Central memory CD8-positive, alpha-beta T cell (primary cell): ENCODE results near the gene SRRM1.
"Not testable (repeated sequence)": the region's sequence is repeated elsewhere in the genome, so short reads cannot be mapped to it uniquely, and the experiment has no call there.

Source experiments
- ATAC-seq: fragments of 150-1000 bp; cut with Tn5 transposase; replicated peaks from 2 replicates; pipeline ENCODE4 v1.10.0; 2022; ENCODE audit warnings: mild to moderate bottlenecking, moderate FRiP score, moderate number of reproducible peaks; ENCODE audit not compliant: poor library complexity, severe bottlenecking; ENCODE audit errors: extremely low read depth
- DNase-seq, 2 donors: peaks; one replicate each; pipeline ENCODE4 v3.0.0; 2021; ENCODE audit warnings: low spot score in 2 of 2
- H3K27ac Mint-ChIP-seq: one replicate; pipeline ENCODE4 v1.8.0; 2022; ENCODE audit warnings: low read depth, mild to moderate bottlenecking, moderate library complexity, mixed read lengths
- H3K27me3 Mint-ChIP-seq: one replicate; pipeline ENCODE4 v1.8.0; 2022; ENCODE audit warnings: mixed read lengths
- H3K36me3 Mint-ChIP-seq: one replicate; pipeline ENCODE4 v1.8.0; 2022; ENCODE audit warnings: mild to moderate bottlenecking, moderate library complexity, mixed read lengths; ENCODE audit not compliant: insufficient read depth
- H3K4me1 Mint-ChIP-seq: one replicate; pipeline ENCODE4 v1.8.0; 2022; ENCODE audit warnings: mixed read lengths
- H3K4me3 Mint-ChIP-seq: one replicate; pipeline ENCODE4 v1.8.0; 2022; ENCODE audit warnings: mild to moderate bottlenecking, moderate library complexity, mixed read lengths
- H3K9me3 Mint-ChIP-seq: one replicate; pipeline ENCODE4 v1.8.0; 2022; ENCODE audit warnings: mixed read lengths

SRRM1 gene

DNA sequence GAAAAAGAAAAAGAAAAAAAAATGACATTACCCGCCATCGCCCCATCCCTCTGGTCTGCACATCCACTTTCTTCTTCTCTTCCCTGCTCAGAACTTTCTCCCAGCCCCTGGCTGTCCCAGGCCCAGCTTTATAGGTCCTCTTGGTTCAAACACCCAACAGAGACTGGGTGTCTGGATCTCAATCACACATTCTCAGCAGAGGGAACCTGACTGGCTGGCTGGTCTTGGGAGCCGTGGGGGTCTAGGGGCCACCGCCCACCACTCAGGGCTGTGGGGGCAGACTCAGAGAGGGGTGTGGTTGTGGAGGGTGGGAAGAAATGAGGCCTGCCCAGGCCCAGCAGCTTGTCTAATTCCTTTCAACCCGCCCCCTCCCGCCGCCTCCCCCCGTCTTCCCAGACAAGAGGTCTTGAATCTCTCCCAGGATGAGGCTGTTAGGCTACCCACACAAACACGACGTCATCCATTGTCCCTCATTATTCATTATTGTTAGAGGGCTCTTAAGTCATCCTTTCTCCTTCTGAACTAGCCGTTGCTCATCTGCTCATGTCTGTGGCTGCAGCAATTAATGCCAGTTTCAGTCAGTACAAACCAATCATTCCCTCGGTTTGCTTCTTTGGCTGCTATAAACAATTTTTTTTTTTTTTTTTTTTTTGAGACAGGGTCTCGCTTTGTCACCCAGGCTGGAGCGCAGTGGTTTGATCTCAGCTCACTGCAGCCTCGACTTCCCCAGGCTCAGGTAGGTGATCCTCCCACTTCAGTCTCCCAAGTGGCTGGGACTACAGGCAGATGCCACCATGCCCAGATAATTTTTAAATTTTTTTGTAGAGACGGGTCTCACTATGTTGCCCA is 61.5 kb downstream of the SRRM1 start:
- ATAC-seq (no peak), DNase-seq (no peak)
- Mint-ChIP-seq H3K4me1 (peaks cover 7% of the 10 kb centered on the region), H3K4me3 (no peak overlapping the region), H3K27ac (no peak overlapping the region), H3K27me3 (no peaks in the 10 kb centered on the region), H3K36me3 (no peaks in the 10 kb centered on the region), H3K9me3 (no peaks in the 10 kb centered on the region)

DNA sequence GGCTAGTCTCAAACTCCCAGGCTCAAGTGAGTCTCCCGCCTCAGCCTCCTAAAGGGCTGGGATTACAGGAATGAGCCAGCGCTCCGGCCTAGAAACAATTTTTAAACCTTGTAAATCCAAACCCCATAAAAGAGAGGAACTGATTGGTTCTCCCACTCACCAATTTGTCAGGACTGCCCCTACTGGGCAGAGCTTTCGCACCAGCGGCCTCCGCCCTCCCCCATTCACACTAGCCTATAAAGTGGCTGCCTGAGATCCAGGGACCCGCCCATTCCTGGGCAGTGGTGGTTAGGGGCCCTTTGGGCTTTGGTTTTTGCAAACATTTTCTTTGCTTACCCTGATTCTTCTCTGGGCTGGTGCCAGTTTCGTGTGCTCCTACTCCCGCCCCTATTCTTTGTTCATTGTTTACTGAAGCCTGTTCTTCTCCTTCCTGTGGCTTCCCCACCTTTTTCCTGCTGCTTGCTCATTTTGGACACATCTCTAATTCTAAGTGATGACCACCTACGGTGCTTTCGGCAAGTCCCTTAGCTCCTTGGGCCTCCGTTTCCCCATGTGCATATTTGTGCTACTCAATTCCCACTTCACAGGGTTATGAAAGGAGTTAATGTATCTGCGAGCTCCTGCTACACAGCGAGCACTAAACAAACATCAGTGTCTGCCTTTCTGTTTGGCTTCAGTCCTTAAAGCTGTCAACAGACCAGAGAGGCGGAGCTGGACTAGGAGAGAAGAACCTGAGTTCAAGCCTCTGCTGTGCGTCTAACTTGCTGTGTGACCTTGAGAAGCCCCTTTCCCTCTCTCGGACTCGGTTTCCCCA is 62.4 kb downstream of the SRRM1 start:
- Mint-ChIP-seq H3K4me3 (no peak overlapping the region), H3K4me1 (peaks cover 14% of the 10 kb centered on the region), H3K27ac (peak overlapping the region; percentile 47), H3K9me3 (no peaks in the 10 kb centered on the region), H3K27me3 (no peaks in the 10 kb centered on the region), H3K36me3 (no peaks in the 10 kb centered on the region)
- DNase-seq (no peak), ATAC-seq (no peak)

DNA sequence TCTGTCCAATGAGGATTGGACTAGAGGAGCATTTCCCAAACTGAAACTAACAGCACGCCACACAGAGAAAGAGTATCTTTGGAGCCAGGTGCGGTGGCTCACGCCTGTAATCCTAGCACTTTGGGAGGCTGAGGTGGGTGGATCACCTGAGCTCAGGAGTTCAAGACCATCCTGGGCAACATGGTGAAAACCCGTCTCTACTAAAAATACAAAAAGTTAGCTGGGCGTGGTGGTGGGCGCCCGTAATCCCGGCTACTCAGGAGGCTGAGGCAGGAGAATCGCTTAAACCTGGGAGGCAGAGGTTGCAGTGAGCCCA is 62.9 kb downstream of the SRRM1 start:
- H3K4me3 Mint-ChIP-seq, DNase-seq, H3K36me3 Mint-ChIP-seq, ATAC-seq, H3K27me3 Mint-ChIP-seq, H3K9me3 Mint-ChIP-seq: not testable (repeated sequence)
- Mint-ChIP-seq H3K4me1 (peaks cover 14% of the 10 kb centered on the region), H3K27ac (peak overlapping the region; percentile 47)

DNA sequence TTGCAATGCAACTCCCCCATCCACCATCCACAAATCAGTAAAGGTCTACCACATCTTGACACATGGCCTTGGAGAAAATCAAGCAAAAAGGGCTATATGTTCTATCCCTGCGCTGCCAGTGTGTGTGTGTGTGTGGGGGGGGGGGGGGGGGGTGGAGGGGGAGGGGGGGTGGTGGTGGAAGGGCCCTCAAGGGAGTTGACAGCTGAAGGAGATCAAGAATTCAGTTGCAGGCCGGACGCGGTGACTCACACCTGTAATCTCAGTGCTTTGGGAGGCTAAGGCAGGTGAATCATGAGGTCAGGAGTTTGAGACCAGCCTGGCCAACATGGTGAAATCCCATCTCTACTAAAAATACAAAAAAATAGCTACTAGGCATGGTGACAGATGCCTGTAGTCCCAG is 64.6 kb downstream of the SRRM1 start:
- DNase-seq (no peak), ATAC-seq (no peak)
- Mint-ChIP-seq H3K27ac (no peak overlapping the region), H3K4me3 (no peak overlapping the region), H3K36me3 (no peaks in the 10 kb centered on the region), H3K4me1 (peaks cover 14% of the 10 kb centered on the region), H3K27me3 (no peaks in the 10 kb centered on the region), H3K9me3 (no peaks in the 10 kb centered on the region)

DNA sequence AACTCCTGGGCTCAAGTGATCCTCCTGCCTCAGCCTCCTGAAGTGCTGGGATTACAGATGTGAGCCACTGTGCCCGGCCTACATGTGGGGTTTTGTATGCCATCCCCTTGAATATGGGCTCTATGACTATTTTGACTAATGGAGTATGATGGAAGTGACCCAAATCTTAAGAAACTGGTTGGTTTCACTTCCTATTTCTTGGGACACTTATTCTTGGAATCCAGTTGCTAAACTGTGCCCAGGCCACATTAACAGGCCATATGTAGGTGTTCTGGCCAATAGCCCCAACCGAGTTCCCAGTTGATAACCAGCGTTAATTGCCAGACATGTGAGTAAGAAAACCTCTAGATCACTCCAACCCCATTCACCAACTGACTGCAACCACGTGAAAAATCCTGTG is 65.8 kb downstream of the SRRM1 start:
- H3K36me3 Mint-ChIP-seq = no peaks in the 10 kb centered on the region
- H3K9me3 Mint-ChIP-seq = no peaks in the 10 kb centered on the region
- no peaks in the 10 kb centered on the region for H3K27me3 Mint-ChIP-seq
- no peak overlapping the region for H3K4me3 Mint-ChIP-seq
- H3K27ac Mint-ChIP-seq = no peak overlapping the region
- peaks cover 14% of the 10 kb centered on the region for H3K4me1 Mint-ChIP-seq
- ATAC-seq (no peak), DNase-seq (no peak)

DNA sequence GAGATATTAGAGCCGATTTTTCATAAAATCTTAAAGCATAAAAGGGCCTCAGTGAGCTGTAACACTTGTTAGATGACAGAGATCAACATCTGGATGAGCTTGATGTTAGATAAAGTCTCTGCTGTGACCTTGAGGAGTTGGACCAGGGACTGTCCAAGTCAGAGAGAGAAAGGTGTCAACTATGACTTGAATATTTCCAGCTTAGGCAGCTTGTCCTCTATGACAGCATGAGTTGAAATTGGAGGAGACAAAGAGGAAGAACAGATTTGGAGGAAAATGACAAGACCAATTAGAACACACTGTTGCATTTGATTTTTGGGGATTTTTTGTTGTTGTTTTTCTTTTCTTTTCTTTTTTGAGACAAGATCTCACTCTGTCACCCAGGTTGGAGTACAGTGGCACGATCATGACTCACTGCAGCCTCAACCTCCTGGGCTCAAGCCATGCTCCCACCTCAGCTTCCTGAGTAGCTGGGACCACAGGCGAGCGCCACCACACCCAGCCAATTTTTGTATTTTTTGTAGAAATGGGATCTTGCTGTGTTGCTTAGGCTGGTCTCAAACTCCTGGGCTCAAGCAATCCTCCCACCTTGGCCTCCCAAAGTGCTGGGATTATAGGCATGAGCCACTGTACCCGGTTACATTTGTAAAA is 66.8 kb downstream of the SRRM1 start:
- Mint-ChIP-seq H3K4me1 (peaks cover 14% of the 10 kb centered on the region), H3K27me3 (no peaks in the 10 kb centered on the region), H3K4me3 (no peak overlapping the region), H3K27ac (no peak overlapping the region), H3K9me3 (no peaks in the 10 kb centered on the region), H3K36me3 (no peaks in the 10 kb centered on the region)
- no peak for DNase-seq
- ATAC-seq = no peak

DNA sequence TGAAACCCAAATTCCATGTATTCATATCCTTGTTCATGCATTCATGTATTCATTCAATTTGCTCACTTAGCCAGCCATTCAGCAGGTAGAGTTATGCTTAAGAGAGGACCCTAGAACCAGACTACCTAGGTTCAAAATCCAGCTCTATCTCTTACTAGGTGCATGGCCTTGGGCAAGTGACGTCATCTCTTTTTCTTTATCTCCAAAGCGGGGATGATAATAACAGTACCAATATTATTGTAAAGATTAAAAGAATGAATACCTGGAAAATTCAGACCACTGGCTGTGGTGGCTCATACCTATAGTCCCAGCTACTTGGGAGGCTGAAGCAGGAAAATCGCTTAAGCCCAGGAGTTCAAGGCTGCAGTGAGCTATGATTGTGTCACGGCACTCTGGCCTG is 68.2 kb downstream of the SRRM1 start:
- H3K4me1 Mint-ChIP-seq = peaks cover 8% of the 10 kb centered on the region
- H3K4me3 Mint-ChIP-seq = no peak overlapping the region
- no peaks in the 10 kb centered on the region for H3K27me3 Mint-ChIP-seq
- no peak overlapping the region for H3K27ac Mint-ChIP-seq
- ATAC-seq (no peak), DNase-seq (no peak)
- H3K9me3 Mint-ChIP-seq = no peaks in the 10 kb centered on the region
- H3K36me3 Mint-ChIP-seq = no peaks in the 10 kb centered on the region

DNA sequence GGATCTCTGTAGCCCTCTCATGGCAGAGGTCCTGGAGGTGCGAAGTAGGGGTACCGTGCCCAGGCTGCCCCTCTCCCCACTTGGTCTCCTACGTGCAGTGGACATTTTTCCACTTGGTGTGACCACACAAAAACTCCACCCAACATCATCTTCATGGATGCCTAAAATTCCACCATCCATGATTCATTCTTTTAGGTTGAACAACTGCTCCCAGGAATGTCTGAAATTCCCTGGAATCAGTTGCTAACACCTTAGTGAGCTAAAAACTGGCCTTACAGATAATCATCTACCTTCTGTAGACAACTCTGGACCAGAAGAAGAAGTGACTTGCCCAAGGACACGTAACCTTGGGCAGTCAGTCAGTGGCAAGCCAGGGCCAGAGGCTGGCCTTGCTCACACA is 70.1 kb downstream of the SRRM1 start:
- Mint-ChIP-seq H3K36me3 (no peaks in the 10 kb centered on the region), H3K27ac (no peak overlapping the region), H3K4me1 (peaks cover 8% of the 10 kb centered on the region), H3K27me3 (no peaks in the 10 kb centered on the region), H3K4me3 (no peak overlapping the region), H3K9me3 (no peaks in the 10 kb centered on the region)
- ATAC-seq = no peak
- DNase-seq = no peak

DNA sequence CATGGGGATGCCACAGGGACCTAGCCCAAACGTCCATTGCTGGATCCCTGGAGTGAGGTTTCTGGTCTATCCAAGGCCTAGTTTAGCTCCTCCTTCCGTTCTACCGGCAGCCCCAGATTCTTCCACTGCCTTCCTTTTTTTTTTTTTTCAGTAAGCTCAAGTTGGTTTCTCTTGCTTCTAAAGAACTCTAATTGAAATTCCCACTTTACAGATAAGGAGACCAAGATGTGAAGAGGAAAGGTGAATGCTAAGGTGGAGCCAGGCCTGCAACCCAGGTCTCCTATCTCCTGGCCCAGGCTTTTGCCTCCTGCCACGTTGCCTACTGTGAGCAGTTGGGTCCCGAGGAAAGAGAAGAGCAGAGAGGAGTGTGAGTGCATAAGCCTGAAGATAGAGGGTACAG is 70.6 kb downstream of the SRRM1 start:
- no peak for ATAC-seq
- no peaks in the 10 kb centered on the region for H3K36me3 Mint-ChIP-seq
- no peaks in the 10 kb centered on the region for H3K27me3 Mint-ChIP-seq
- H3K27ac Mint-ChIP-seq = no peak overlapping the region
- no peak overlapping the region for H3K4me3 Mint-ChIP-seq
- DNase-seq = no peak
- peaks cover 8% of the 10 kb centered on the region for H3K4me1 Mint-ChIP-seq
- no peaks in the 10 kb centered on the region for H3K9me3 Mint-ChIP-seq

DNA sequence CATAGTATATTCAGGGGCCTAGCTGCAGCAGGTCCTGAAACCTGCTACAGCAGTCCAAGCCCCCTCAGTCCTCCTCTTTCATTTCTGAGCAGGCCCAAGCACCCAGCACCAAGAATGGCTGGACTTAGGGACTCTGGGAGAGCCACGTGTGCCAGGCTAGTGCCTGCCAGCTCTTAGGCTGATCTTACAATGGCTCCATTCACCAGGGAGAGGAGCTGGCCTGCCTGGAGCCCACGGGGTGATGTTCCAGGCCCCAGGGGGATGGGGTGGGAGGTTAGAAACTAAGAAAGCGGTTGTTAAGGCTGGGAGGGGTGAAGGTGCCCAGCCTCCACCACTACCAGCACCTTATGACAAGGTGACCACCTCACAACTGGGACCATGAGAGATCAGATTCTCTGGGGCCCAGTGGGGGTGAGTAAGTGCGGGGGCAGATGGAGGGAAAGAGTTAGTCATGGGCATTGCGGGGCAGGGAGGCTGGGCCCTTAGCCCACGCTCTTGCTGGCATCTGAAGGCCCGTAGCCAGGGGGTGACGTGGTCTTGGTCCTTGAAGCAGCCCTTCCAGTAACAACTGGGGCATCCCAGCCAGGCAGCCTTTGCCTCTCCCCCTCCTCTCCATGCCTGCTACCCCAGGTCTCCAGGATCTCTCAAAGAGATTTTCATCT is 71.9 kb downstream of the SRRM1 start:
- H3K27ac Mint-ChIP-seq = peak overlapping the region; percentile 25
- H3K4me1 Mint-ChIP-seq = peaks cover 3% of the 10 kb centered on the region

DNA sequence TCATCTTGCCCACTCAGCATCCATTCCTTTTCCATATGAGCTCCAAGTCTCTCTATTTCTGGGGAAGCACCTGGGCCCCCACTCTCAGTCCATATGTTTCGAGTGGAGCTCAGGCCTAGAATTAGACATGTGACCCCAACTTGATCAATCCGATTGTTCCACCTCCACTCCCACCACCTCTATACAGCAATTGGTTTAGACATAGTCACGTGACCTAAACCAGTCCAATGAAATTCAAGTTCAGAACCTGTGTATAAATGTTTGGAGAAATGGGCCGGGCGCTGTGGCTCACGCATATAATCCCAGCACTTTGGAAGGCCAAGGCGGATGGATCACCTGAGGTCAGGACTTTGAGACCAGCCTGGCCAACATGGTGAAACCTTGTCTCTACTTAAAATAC is 72.6 kb downstream of the SRRM1 start:
- no peak overlapping the region for H3K27ac Mint-ChIP-seq
- no peaks in the 10 kb centered on the region for H3K36me3 Mint-ChIP-seq
- no peaks in the 10 kb centered on the region for H3K27me3 Mint-ChIP-seq
- DNase-seq = no peak
- H3K9me3 Mint-ChIP-seq = no peaks in the 10 kb centered on the region
- no peak overlapping the region for H3K4me3 Mint-ChIP-seq
- H3K4me1 Mint-ChIP-seq = no peaks in the 10 kb centered on the region
- no peak for ATAC-seq

More for the DNA sequence above, 71.9 kb downstream of the SRRM1 start:
- no peak for DNase-seq
- no peaks in the 10 kb centered on the region for H3K36me3 Mint-ChIP-seq
- H3K27me3 Mint-ChIP-seq = no peaks in the 10 kb centered on the region
- H3K4me3 Mint-ChIP-seq = no peak overlapping the region
- no peak for ATAC-seq
- no peaks in the 10 kb centered on the region for H3K9me3 Mint-ChIP-seq

DNA sequence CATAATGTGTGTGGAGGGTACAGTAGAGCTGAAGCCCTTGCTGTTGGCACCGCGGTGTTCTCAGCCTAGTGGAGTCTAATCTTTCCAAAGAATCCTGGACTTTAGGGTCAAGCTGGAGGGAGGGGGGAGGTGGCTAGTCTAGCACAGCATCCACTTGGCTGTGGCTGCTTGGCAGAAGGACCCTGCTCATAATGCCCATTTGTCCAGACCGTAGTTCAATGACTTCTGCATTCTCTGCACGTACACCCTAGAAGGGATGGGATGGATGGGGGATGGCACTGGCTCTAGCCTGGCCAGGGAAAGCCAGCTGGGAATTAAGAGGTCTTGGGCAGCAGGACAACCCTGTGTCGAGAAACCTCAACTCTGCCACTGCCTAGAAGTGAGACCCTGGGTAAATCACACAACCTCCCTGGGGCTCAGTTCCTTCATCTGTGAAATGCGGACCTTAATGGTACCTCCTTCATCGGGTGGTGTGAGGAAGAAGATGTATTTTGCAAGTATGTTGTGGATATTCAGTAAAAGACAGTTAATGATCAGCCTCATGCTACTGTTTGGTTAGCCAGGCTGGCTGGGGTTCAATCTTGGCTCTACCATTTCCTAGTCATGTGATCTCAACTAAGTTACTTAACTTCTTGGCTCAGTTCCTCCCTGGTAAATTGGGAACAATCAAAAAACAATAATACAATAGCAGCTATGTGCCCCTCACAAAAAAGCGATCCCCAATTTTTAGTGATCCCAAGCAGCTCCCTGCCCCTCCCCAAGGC is 75.0 kb downstream of the SRRM1 start:
- H3K4me1 Mint-ChIP-seq = peaks cover 4% of the 10 kb centered on the region
- H3K27ac Mint-ChIP-seq = no peak overlapping the region
- H3K27me3 Mint-ChIP-seq = no peaks in the 10 kb centered on the region
- H3K9me3 Mint-ChIP-seq = no peaks in the 10 kb centered on the region
- no peak for DNase-seq
- H3K4me3 Mint-ChIP-seq = no peak overlapping the region
- peaks cover 2% of the 10 kb centered on the region for H3K36me3 Mint-ChIP-seq
- no peak for ATAC-seq
